ENCODE results near the gene JADE2.
"Not testable (repeated sequence)": the region's sequence is repeated elsewhere in the genome, so short reads cannot be mapped to it uniquely, and the experiment has no call there.

JADE2 gene

DNA sequence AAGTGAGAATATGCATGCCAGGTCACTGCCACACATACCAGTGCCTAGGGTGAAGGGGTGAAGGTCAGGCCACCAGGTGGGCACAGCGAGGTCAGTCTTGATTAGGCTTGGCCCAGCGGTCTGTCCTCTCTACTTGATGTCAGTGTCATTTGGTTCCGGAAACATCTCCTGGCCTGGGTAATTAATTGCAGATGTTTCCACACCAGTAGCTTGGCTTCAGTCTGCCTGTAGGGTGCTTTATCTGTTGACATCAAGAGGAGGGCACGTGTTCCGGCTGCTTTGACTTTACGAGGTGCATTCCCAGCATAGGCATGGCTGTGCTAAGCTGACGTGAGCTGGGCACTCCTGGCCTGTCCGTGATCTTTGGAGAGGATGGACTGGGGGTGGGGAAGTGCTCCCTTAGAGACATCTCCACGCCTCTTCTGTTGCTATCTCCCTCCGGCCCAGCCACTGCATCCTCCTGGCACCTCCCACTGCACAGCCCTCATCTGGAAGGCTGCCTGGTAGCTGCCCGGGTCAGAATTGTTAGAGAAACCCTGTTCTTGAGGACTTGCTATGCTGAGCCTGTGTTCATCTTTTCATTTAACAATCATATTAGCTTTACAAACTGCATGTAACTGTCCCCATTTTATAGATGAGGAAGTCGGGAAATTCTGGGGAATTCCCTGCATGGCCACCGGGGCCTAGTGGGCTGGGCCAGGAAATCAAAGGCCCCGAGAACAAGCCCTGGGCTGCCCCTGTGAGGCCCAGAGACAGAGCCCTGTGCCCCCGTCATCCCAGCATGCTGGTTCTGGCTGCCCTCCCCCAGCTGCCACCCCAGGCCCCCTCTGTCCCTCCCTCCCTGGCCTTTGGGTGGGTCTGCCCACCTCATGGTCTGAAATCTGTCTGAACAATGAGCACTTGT lies 29.1 kb downstream of the JADE2 start:
- peak; percentile 56 for DNase-seq

DNA sequence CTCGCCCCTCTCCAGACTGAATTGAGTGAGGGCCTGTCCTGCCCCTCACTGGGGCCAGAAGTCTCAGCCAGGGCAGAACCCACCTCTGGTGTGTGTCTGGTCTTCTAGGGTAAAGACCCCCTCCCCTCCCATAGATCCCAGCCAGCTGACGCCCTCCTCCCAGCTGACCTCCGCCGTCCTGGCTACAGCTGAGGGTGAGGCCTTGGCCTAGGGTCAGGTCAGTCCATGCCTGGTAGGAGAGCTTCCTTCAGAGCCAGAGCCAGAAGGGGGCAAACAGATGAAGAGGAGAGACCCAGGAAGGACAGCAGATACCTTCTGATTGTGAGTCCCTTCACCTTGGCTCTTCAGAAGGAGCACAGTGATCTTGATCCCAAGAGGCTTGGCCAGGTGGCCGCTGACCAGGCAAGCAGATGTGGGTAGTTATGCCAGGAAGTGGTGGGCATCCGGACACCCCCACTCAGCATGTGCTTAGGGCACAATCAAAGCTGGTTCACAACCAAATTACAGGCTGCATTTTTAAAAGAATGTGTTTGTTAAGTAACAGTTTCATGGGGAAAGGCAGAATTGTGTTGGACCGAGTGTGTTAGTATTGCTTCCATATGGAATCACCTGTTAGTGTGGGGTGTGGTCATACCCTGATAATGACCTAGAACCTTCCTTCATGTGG lies 29.9 kb downstream of the JADE2 start:
- no peak for DNase-seq

DNA sequence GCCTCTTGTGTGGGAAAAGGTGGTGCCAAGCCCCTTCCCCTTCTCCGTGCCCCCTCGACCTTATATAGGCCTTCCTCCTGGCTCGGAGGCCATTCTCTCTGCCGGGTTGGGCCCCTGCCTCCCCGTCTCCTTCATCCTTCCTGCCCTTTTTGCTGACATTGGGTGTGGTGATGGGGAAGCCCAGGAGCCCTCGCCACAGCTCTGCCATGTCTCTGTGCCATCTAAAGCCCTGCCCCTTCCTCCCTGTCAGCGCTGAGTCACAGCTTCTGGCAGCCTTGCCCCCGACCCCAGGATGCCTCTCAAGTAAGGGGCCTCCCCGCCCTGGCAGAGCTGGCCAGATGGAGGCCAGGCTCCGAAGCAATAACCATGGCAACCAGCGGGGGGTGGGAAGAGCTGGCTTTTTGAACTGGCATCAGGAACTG lies 30.4 kb downstream of the JADE2 start:
- no peak for DNase-seq

DNA sequence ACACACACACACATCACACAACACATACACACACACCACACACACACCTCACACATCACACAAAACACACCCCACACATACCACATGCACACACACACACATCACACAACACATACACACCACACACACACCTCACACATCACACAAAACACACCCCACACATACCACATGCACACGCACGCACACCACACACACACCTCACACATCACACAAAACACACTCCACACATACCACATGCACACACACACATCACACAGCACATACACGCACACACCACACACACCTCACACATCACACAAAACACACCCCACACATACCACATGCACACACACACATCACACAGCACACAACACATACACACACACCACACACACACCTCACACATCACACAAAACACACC lies 31.1 kb downstream of the JADE2 start:
- not testable (repeated sequence) for DNase-seq

DNA sequence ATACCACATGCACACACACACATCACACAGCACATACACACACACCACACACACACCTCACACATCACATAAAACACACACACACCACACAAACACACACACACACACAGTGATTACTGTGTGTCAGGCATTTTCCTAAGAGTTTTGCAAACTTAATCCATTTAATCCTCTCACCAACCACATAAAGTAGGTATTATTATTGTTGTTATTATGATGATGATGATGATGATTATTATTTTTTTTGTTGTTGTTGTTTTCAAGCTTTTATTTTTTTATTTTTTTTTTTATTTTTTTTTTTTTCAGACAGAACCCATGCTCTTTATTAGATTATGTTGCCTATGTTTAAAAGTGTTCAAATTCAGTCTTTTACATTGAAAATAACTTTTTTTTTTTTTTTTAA lies 31.5 kb downstream of the JADE2 start:
- DNase-seq, result no peak

DNA sequence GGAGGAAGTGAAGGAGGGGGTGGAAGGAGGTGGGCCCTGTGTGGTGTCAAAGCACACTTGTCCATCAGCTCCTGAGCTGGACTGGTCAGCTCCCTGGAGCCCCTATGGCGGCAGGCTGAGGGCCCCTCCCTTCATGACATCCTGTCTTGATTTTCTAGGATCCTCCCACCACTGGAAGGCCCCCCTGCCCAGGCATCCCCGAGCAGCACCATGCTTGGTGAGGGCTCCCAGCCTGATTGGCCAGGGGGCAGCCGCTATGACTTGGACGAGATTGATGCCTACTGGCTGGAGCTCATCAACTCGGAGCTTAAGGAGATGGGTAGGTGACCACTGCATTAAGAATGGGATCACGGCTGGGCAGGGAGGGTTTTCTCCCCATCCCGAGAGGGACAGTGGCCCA lies 34.2 kb downstream of the JADE2 start:
- DNase-seq, result no peak

DNA sequence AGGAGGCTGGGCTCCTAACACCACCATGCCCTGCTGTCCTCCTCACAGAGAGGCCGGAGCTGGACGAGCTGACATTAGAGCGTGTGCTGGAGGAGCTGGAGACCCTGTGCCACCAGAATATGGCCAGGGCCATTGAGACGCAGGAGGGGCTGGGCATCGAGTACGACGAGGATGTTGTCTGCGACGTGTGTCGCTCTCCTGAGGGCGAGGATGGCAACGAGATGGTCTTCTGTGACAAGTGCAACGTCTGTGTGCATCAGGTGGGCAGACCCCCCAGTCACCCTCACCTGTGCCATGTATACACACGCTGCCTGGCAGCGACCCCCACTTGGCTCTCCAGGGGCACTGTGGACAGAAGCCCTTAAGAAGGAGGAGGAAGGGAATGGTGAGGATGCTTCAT lies 35.2 kb downstream of the JADE2 start:
- no peak for DNase-seq

DNA sequence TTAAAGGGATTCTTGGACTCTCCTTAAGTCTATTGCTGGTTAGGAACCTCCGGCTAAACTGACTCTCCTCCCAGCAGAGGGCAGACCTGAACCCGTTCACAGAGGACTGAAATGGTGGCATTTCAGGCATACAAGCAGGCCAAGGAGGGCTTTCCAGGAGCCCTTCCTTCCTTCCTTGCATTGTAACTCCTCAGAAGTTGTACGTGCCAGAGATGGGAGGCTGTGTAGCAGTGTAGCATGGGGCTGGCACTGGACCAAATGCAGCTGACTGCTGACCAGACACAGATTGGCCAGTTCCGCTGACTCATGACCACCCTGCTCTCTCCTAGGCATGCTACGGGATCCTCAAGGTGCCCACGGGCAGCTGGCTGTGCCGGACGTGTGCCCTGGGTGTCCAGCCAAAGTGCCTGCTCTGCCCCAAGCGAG lies 36.4 kb downstream of the JADE2 start:
- DNase-seq, result no peak

DNA sequence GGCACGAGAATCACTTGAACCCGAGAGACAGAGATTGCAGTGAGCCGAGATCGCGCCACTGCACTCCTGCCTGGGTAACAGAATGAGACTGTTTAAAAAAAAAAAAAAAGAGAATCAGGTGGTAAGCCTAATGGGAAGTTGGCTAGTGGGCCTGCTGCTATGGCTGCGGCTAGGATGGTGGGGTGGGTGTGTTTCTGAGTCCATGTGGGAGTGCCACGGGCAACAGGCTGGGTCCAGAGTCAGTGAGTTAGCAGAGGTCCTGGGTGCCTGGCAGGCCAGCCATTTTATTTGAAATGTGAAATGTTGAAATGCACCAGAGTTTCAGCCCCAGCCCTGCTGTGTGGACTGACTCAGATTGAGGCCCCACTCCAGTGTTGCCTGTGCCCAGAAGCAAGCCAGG lies 37.8 kb downstream of the JADE2 start:
- no peak for DNase-seq

DNA sequence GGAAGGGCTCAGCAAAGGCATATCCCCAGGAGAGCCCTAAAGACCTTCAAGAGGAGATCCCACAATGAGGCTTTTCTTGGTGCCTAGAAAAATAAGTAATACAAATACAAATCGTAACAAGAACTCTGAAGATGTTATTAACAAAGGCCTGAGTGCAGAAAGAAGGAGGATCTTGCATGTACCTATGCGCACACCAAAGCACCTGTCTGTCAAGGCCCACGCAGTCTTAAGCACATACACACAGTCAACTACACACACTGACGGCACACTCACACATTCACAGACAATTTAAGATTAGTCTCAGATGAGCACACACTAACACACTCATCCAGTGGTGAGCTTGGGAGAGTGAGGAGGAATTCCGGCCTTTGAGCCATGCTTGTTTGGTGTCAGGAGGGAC lies 38.5 kb downstream of the JADE2 start:
- no peak for DNase-seq

DNA sequence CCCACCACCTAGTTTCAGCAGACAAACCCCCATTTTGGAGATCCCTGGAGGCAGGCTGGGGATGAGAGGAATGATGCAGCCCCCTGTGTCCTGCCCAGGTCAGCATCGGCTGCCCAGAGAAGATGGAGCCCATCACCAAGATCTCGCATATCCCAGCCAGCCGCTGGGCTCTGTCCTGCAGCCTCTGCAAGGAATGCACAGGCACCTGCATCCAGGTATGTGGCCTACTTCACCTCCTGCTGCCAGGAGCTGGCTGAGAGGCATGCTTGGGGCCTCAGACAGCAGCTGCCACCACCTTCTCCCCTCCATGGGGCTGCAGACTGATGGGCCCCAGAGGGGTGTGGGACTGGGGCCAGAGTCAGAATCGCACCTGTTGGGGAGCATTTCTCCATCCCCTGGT lies 38.9 kb downstream of the JADE2 start:
- no peak for DNase-seq

DNA sequence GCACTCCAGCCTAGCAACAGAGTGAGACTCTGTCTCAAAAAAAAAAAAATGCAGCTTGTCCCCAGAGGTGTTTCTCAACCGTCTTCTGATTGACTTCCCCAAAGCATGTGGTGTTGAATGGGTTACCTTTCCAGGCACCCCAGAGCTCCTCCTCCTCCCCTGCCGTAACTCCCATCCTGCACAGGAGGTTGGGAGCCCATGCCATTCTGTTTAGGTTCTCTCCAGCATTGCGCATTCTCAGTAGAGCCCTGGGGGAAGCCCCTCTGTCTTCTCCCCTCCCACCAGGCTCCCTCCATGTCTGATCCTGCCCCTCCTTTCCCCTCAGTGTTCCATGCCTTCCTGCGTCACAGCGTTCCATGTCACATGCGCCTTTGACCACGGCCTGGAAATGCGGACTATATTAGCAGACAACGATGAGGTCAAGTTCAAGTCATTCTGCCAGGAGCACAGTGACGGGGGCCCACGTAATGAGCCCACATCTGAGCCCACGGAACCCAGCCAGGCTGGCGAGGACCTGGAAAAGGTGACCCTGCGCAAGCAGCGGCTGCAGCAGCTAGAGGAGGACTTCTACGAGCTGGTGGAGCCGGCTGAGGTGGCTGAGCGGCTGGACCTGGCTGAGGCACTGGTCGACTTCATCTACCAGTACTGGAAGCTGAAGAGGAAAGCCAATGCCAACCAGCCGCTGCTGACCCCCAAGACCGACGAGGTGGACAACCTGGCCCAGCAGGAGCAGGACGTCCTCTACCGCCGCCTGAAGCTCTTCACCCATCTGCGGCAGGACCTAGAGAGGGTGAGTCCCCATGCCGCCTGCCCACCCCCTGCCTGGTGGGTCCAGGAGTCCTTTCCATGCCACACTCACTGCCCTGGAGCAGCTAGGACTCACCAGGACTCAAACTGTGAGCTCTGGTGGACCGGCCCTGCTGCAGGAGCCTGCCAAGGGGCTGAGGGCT lies 40.6 kb downstream of the JADE2 start:
- no peak for DNase-seq

DNA sequence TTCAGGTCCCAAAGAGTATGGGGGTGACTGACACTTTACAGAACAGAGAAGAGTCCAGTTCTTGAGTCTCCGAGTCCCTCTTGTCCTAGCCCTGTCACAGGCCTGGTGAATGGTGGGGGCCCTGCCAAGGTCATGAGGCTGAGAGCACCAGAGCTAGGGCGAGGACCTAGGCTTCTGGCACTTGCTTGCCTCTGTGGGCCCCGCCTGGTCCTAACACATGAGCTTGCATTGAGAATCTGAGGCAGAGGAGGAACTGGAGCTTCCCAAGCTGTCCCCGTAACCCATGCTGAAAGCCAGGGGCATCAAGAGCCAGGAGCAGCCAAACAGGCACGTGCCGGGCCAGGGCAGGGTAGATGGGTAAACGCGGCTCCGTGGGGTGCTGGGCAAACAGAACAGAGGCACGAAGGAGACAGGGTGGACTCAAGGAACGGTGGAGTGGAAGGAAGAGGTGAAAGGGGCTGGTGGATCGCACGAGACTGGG lies 41.3 kb downstream of the JADE2 start:
- DNase-seq, result no peak

DNA sequence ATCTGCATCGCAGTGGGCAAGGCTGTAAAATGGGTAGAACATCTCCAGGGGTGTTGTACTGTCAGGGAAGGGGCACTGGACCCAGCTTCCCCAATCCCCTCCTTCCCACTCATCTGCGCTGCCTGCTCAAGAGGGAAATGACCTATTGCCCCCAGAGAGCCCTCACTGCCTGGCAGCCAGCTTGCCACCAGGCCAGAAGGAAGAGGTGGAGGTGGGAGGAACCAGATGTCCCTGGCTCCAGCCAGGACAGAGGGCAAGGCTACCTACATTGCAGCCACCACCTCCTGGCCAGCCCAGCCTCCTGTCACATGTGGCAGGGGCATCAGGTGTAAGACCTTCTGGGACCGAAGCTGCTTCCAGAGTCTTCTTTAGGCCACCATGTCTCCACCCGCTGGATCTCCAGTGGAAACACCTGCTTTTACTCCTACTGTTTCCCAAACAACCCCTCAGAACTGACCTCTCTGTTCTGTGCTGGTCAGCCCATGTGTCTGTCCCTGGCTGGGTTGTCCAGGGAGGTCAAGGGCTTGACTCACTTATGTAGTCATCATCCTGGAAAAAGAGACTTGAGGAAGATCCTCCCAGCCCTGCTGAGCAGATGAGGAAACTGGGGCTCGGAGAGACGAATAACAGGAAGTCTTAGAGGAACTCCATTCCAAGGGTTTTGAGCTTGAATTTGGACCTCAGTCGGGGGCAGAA lies 42.3 kb downstream of the JADE2 start:
- no peak for DNase-seq

DNA sequence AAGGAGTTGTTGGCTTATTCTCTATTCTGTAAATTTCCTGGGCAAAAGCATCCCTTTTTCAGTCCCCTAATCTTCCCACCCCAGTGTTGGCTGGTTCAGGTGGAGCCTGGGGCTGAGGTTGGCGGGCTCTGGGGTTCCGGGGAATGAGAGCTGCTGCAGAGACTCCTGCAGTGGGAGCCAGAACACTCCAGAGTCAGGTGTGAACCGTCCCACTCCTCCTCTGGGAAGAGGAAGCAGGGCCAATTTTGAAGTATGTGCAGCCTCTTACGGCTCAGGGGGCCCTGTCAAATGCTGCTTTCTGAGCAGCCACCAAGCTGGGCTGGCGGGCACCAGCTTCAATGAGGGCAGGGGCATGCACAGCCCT lies 42.8 kb downstream of the JADE2 start:
- DNase-seq, result no peak

DNA sequence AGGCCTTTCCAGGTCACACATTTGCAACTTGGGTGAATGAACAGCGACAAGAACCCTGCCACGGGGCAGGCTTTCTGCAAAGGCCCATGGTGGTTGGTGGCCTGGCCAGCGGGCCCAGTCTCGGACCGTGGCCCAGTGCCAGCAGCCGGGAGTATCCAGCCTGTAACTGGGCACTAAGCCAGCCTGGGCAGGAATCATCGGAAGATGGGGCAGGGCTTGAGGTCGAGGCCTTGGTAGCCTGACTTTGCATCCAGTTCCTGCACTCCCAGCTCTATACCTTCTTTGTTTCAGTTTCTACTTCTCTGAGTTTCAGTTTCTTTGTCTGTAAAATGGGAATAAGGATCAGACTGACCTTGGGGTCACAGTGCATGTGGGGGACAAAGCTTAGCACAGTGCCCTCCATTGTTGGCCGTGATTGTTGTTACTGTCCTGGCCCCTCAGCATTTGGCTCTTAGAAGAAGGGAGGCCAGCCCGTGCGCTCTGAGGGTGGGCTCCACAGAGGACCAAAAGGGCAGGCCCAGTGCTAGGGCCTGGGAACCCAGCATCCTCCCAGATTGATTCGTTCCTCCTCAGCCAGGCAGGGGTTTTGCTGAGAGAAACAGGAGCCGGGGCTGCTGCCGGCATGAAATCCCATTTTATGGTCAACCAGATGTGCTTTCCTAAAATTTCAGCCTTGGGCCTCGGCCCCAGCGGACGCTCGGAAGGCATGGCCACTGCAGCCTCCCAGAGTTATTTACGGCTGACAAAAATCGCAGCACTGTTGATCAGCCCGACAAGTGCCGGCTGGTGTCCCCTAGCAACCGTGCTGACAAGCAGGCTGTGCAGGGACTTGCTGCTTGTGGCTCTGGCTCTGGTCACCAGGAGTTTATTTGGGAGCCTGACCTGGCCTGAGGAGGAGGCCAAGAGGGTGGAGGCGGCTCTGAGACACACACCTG lies 43.6 kb downstream of the JADE2 start:
- no peak for DNase-seq

DNA sequence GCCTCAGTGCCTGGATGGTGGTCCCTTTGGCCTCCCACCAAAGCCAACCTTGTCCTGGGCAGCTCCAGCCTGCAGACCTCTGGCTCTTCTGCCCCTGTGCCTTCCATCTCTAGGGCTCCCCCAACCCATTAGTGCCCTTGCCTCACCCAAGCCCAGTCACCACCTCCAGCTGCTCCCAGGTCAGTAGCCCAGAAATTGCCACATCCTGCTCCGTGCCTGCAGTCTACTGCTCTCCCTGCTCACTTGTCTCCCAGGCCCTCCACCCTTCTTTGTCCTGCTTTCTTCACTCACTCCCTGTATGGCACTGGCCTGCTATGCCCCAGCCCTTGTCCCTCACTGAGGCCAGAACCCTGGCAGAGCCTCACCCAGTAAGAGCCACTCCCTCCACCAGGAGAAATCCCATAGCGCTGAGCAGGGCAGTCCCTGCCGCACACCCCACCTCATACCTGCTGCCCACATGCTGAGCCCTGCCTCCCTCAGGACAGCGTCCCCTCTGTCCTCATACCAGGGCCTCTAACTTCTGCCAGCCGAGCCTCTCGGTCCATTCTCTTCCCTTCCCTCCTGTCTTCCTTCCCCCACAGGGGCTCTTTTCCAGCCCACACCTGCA lies 44.4 kb downstream of the JADE2 start:
- no peak for DNase-seq

DNA sequence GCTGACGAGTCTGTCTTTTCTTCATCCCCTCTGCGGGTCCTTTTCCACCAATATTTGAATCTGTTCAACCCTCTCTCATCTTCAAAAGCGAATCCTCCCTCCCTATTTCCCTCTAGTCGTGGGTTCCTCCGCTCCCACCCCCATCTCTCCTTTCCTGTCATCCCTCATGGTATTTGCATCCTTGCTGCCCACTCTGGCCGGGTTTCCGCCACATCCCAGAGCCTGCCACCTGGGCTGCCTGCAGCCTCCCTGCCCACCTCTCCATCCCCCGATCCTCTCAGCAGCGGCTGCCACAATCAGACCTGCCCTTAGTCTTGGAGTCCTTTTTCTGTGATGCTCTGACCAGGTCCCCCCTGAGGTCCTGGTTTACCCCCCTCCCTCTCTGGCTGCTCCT lies 44.9 kb downstream of the JADE2 start:
- no peak for DNase-seq

DNA sequence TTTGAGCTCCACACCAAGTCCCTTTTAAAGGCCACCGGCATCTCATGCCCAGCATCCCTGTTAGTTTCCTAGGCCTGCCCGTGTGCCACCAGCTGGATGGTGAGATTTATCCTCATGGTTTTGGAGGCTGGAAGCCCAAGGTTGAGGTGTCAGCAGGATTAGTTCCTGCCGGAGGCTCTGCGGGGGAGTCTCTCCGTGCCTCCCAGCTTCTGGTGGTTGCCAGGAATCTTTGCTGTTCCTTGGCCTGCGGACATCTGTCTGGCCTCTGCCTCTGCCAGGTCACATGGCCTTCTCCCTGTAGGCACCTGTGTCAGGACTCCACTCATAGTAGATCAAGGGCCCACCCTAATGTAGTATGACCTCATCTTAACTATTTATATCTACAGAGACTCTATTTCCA lies 45.4 kb downstream of the JADE2 start:
- DNase-seq, result no peak

DNA sequence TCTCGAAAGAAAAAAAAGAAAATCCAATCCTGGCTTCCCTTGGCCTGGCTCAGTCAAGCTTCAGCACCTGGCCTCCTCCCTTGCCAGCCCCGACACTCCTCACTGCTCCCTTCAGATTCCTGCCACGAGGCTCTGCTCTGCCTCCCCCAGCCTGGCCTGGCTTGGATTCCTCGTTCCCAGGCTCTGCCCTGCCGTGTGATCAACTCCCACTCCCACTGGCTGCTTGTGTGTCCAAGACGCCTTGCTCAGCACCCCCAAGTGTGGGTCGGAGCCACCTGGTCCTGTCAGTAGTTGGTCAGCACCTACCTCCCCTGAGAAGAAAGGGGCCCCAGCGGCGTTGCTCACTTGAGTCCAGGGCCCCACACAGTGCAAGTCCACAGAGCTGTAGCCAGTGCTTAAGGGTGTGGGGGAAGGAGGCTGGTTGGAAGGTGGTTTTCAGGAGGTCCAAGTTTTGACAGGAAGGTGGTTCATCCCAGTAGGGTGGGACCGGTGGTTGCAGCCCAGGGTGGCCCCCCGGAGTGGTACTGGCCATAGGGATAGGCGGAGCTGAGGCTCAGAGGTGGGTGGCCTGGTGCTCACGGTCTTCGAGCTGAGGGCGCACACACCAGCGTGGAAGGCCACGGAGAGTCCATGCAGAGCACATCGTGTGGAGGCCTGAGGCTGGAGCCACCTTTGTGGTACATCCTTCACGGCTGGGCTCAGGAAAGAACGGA lies 46.4 kb downstream of the JADE2 start:
- DNase-seq, result no peak
